ENCODE measurements around the gene C16orf82.

Gene C16orf82

DNA sequence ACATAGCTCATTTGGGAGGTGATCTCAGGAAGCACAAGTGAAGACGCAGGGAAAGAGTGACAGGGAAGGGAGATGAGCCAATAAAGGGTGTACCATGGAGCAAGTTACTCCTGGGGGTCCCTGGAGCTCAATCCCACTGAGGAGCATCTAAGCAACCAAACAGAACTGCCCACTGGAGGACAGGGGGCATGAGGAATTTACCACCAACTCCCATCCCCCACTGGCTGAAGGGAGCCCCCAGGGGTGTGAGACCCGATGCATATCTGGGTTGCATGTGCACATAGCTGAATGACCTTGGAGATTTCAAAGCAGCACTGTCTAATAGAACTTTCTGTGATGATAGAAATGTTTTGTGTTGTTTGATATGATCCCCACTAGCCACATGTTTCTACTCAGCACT lies 29.6 kb downstream of the C16orf82 start:
- no peak for DNase-seq

DNA sequence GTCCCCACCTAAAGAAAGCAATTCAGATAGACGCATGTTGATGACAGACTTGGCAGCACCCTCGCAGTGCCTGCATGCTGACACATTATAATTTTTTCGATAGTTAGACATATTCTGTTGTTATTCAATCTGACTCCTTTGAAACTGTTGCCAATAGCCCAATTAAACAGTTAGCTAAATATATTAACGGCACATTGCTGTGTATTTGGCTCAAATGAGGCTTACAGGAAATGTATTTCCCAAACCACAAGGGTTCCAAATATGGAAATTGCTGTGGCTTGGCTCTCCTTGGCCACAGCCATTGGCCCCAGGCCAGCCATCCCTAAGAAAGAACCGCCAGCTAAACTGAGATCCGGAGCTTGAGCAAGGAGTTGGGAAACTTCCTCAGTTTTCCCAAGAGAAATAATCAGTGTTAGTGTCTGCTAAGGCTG lies 31.1 kb downstream of the C16orf82 start:
- DNase-seq = no peak

DNA sequence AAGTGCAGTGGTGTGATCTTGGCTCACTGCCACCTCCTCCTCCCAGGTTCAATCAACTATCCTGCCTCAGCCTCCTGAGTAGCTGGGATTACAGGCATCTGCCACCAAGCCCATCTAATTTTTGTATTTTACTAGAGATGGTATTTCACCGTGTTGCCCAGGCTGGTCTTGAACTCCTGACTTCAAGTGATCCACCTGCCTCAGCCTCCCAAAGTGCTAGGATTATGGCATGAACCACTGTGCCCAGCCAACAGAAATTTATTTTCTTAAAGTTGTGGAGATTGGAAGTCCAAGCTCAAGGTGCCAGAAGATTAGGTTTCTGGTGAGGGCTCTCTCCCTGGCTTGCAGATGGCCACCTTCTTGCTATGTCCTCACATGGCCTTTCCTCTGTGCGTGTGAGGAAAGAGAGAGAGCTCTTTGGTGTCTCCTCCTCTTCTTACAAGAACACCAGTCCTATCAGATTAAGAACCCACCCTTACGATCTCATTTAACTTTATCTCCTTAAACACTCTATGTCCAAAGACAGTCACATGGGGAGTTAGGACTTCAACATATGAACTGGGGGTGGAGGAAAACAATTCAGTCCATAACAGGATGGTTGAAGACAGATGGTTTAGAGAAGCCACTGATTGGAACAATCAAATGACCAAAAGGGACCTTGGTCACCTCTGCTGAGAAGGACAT lies 31.8 kb downstream of the C16orf82 start:
- no peak for DNase-seq

DNA sequence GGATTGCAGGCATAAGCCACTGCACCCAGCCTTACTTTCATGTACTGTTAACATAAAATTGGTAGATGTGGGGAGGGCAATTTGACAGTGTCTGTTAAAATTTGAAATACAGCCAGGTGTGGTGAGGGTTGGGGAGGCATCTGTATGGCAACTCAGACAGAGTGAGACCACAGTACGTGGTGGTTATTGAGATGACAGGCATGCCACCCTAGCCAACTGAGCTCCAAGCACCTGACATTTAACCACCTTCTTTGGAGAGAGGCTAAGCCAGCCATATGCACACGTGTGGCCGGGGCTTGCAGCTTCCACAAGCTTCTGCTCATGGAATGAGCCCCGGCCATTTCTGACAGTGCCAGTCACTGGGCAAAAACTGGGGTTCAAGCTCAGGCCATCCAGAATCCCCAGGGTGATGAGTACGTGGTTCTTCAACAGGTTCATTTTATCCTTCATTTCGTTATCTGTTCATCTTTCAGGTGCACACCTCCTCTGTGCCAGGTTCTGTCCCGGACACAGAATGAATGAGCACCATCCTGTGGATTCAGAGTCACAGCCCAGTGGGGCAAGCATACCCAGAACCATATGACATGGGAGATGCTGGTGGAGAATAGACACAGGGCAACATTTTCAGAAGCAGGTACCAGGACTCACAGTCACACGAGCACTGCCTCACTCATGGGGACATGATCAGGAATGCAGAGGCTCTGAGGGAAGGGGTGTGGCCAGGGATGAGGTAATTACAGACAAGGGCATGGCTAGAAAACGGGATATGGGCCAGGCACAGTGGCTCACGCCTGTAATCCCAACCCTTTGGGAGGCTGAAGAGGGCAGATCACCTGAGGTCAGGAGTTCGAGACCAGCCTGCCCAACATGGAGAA lies 36.2 kb downstream of the C16orf82 start:
- no peak for DNase-seq

DNA sequence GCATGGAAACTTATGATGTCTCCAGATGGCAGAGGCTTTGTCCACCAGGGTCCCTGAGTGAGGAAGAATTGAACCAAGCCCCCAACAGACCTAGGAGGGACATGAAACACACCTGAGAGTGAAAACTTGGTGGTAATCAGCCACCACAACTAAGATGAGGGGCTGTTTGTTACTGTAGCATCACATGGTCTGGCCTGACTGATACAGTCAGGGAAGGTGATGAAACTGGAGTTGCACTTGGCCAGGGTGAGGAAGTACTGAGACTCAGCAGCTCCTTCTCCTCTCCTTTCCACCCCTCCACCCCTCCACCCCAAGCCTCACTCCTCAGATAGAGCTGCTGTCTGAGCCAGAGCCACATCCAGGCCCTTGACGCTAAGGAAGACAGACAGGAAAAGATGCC lies 37.2 kb downstream of the C16orf82 start:
- no peak for DNase-seq

DNA sequence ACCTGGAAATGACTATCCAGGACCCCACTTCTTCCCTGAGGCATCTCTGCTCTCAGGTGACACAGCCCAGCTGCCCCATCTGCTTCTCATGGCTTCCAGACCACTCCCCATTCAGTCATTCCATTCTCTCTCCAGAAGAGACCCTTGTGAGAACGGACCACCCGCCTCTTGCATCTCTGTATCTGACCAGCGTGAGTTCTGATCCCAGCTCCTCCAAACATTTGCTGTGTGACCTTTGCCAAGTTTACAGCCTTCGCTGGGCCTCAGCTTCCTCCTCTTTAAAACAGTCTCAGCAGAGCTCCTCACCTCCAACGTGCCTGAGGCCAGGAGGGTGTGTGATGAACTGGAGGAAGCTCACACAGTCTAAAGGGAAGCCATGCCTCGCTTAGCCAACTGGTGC lies 39.6 kb downstream of the C16orf82 start:
- DNase-seq = no peak

DNA sequence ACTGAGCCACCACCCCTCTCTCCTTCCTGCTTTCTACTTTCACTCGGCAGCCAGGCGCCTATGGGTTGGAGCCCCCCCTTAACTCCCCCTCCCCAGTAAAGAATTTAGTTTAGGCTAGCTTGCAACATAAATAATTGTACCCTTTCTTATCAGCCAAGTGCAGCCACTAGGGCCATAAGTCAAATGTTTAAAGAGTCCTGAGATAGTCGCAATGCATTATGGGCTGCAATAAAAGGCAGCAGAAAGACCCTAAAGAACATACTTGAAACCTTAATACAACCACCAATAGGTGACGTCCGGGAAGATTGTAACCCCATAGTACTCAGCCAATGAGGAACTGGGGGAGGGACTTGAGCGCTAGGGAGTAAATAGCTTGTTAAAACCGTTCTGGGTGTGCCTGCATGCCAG lies 40.5 kb downstream of the C16orf82 start:
- DNase-seq = no peak

DNA sequence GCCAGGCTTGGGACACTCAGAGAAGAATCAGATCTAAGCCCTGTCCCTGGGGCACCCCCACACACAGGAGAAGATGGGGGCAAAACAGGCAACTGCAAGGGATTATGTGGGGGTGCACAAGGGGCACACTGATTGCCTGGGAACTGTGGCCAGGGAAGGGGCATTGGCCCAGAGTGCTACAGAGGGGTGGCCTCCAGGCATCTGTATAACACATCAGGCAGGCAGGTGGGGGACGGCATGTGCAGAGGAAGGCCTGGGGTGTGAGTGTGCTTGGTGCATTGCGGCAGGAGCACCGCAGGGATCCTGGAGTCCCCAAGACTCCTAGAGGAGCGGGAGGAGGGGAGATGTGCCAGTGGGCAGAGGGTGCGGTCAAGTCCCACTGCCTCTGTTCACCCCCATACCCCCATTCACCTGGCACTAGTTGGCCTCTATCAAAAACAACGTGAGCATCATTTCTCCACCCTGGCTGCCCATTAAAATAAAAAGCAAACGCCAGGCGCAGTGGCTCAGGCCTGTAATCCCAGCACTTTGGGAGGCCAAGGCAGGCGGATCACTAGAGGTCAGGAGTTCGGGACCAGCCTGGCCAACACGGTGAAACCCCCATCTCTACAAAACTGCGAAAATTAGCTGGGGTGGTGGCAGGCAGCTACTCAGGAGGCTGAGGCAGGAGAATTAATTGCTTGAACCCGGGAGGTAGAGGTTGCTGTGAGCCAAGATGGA lies 41.5 kb downstream of the C16orf82 start:
- no peak for DNase-seq

DNA sequence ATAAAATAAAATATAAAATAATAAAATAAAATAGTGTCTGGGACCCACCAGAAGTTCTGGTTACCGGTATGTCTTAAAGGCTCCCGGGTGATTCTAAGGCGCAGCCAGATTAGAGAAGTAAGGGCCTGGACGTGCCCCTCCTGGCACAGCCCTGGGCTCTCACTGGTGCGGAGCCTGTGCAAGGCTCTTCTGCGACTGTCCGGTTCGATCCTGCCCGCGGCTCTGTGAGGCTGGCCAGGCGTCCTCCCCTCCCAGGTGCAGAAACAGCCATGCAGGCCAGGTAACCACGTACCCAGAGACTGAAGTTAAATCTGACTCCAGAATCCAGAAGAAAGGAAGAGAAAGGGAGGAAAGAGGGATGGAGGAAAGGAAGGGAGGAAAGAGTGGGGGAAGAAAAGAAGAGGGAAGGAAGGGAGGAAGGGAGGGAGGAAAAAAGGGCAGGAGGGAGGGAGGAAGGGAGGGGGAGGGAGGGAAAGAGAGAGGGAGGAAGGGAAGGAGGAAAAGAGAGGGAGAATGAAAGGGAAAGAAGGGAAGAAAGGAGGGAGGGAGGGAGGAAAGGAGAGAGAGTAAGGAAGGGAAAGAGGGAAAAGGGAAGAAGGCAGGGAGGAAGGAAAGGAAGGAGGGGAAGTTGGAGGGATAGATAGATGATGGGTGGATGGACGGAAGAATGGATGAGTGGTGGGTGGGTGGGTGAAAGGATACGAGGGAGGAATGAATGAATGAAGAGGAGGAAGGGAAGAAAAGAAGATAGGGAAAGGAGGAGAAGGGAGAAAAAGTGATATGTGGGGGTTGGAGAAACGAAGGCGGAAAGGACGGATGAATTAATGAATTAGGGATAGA lies 42.3 kb downstream of the C16orf82 start:
- no peak for DNase-seq

DNA sequence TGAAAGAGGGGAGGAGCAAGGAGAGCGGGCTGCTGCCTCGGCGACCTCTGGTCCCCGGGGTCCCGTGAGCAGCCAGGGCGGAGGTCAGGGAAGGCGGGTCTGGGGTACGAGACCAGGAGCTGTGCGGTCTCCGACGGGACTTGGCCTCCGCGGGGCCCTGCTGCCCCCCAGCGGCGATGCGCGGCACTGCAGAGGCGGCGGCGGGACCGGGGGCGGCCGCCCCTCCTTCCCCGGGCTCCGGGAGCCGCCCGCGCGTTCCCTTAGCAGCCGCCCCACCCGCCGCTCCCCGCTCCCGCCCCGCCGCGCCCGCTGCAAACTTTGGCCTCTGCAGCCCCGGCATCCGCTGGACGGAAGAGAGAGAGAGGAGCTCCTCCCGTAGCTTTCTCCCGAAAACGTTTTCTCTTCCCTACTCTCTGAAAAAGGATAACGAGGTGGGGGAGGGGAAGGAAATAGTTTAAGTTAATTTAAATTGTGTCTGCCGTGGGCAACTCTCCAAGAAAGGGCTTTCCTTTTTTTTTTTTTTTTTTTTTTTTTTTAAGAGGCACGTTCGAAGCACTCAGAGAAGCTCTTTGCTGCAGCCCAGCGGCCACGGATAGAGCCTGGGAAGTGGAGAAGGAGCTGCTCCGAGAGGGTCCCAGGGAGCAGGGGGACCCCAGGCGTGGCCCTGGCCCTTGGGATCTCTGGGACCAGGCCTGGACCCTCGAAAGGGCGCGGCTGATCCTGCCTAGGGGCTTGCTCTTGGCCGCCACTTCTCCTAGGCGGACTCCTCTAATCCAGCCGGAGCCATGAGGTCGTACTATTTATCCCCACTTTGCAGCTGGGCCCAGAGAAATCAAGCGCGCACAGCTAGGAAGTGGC lies 43.2 kb downstream of the C16orf82 start:
- DNase-seq = peak; percentile 66

DNA sequence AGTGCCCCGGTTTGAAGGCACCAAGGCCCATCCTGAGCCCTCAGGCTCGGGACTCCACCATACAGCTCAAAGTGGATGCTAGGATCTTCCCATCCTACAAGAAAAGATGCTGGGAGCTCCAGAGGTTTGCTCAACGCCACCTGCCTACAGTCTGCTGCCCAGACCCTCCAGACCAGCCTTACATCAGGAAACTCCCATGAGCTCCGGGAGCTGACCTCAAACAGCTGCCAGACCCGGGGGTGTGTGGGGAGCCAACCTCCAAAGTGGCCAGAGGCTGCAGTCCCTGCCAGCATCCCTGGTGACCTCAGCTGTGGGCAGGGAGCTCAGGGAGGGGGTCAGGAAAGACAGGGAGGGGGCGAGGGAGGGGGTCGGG lies 43.8 kb downstream of the C16orf82 start:
- DNase-seq = no peak

DNA sequence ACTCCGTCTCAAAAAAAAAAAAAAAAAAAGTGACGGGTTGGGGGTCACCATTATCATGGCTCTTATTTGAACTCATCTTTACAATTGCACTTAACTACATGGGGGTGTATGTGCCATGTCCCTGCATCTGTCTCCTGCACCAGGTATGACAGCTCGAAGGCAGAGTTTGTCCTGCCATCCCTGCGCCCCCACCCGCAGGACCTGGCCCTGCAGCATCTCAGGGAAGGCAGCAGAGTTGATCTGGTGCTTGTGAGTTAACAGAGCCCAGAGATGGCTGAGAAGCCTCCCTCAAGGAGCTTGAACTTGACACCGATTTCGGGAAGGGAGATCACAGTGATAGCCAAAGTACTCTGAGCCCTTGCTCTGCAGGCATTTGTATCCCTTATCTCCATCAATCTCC lies 44.8 kb downstream of the C16orf82 start:
- DNase-seq = no peak

DNA sequence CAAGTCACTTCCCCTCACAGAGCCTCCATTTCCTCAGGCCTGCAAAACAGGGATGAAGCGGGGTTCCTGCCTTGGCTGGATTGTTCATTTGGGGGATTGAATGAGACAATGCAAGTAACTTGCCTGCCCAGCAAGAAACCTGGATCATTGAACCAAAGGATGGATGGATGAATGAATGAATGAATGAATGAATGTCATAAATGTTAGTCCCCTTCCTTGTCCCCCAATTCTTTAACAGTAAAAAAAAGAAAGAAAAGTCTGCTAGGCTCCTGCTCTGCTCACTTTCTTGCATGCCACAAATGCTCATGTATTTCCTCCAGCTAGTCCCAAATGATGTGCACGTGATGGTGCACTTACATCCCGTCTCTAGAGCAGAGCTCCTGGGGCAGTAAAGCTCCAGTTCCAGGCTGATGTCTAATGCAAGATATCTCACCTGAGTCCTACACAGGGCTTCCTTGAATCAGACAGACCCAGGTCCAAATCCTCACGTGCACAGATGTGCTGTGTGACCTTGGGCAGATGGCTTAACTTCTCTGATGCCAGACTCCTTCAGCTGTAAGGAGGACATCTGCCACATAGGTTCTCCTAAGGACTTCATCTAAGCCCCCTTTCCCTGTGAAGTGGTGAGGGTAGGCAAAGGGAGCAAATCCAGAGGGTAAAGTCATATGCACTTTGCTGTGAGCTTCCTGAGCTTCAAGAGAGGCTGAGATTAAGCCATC lies 45.5 kb downstream of the C16orf82 start:
- no peak for DNase-seq

DNA sequence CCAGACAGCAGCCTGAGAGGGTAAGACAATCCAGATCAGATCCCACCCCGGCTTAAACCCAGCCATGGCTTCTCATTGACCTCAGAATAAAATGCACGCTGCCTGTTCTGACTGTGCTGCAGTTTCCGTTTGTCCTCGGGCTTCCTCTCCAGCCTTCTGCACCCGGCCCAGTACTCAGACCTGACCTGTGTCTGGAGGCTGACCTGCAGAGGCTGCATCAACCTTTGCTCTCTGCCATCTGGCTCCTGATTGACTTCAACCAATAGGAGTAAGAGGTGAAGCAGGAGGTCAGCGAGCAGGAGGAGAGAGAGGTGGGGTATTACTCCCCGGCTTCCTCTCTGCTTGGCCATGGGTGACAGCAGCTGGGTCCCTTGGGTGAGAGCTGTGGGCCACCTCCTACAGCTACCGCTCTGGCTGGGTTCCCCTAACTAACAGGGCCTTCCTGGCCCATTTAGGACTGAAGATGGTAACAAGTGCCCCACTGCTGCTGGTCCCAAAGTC lies 46.7 kb downstream of the C16orf82 start:
- no peak for DNase-seq

DNA sequence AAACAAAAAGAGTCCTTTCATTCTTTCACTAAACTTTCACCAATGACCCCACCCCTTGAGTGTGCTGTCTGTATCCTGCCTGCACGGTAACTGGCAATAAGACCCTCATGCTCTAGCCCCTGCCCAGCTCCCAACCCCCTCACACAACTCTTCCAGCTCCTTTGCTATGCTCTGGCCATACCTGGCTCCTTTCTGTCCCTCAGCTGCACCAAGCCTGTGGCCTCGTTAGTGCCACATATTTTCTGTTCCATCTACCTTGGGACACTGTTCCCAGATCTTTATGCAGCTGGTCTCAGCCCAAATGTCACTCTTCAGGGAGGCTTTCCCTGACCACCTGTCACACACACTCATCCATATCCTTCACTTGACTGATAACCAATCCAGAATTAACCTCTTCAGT lies 47.3 kb downstream of the C16orf82 start:
- no peak for DNase-seq

DNA sequence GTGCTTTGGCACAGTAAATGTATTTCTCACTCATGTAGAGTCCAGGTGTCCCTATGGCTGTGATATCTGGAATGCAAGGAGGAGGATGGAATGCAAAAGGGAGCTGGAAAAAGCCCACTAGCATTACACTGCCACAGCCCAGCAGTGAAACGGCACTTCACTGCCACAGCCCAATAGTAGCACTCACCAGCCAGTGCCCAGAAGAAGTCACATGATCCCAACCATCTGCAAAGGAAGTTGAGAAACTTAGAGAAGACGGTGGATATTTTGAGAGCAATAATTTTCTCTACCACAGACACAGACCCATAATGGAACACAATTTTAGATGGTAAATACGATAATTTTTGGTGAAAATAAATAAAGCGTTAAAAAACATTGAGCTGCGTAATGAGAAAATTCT lies 51.8 kb downstream of the C16orf82 start:
- DNase-seq = no peak

Measured in effector CD4-positive, alpha-beta T cell (primary cell).